A673 (cell line): ENCODE data around the gene PTPN20.

Experiments used
- EZH2 ChIP-seq: fragments of 200-600 bp; sonication (generic); IDR thresholded peaks from 2 replicates; pipeline ENCODE4 v1.6.1; 2017; ENCODE audit warnings: borderline replicate concordance, low read depth, mild to moderate bottlenecking, mixed read lengths, antibody characterized with exemption, low read length; ENCODE audit not compliant: poor library complexity, severe bottlenecking
- TF ChIP-seq, protein P1 (sequence below): fragments of 300-800, 200-600 bp; sonication (generic); conservative IDR thresholded peaks from 2 replicates; pipeline ENCODE4 v1.5.1; 2017; ENCODE audit warnings: low read depth, mild to moderate bottlenecking, antibody characterized with exemption, low read length, moderate library complexity, mixed read lengths

DNA sequence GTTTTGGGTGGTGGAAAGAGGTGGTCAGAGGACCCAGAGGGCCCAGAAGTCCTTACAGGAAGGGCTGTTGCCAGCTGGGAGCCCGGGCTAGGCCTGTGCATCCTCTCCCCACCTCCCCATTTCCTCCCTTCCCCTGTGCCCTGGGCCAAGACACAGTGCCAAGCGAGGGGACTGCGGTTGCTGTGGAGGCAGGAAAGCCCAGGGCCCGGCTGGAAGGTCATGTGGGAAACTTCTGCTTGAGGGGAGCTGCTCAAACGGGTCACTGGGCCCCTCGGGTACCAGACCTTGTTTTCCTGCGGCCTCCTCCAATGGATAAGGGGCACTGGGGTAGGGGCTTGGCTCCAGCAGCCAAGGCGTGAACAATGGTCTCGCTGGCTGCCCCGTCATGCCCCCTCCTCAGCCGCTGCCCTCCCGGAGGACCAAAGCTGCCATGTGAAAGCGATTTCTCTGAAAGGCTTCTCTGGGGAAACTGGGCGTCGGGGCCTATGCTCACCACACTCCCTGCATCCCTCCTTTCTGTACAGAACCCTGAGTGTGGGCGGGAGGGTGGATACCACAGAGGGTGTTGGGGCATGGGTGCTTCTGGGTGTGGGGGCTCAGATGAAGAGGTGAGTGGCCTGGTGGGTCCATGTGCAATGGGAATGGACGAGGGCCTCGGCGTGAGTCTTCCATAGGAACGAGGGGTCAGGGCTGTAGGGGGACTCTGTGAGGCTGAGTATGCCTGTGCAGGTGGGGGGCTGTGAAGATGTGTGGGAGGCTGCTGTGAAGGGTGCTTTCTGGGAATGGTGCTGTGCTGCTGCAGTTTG is 135.3 kb downstream of the PTPN20 start:
- no peak for TF ChIP-seq EZH2
- TF ChIP-seq, protein P1, sequence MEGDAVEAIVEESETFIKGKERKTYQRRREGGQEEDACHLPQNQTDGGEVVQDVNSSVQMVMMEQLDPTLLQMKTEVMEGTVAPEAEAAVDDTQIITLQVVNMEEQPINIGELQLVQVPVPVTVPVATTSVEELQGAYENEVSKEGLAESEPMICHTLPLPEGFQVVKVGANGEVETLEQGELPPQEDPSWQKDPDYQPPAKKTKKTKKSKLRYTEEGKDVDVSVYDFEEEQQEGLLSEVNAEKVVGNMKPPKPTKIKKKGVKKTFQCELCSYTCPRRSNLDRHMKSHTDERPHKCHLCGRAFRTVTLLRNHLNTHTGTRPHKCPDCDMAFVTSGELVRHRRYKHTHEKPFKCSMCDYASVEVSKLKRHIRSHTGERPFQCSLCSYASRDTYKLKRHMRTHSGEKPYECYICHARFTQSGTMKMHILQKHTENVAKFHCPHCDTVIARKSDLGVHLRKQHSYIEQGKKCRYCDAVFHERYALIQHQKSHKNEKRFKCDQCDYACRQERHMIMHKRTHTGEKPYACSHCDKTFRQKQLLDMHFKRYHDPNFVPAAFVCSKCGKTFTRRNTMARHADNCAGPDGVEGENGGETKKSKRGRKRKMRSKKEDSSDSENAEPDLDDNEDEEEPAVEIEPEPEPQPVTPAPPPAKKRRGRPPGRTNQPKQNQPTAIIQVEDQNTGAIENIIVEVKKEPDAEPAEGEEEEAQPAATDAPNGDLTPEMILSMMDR: no peak
